SK-N-SH treated with all-trans-retinoic acid at 6 μM for 48 hours (cell line): ENCODE measurements around the gene CABP4.

ENCODE experiments used
- OSR1 ChIP-seq: fragments of 250-450 bp; sonication (Bioruptor Pico); IDR thresholded peaks from 2 replicates; pipeline ENCODE4 v1.8.0; 2022; ENCODE audit warnings: moderate library complexity, mild to moderate bottlenecking, inconsistent platforms
- RARB ChIP-seq: fragments of 250-450 bp; sonication (Bioruptor Pico); IDR thresholded peaks from 2 replicates; pipeline ENCODE4 v1.8.0; 2021; ENCODE audit warnings: mild to moderate bottlenecking, moderate library complexity
- SNAI2 ChIP-seq: fragments of 250-450 bp; sonication (Bioruptor Pico); IDR thresholded peaks from 2 replicates; pipeline ENCODE4 v1.5.0; 2020; ENCODE audit warnings: mild to moderate bottlenecking, moderate library complexity
- ZC3H10 ChIP-seq: fragments of 250-450 bp; sonication (Bioruptor Pico); IDR thresholded peaks from 2 replicates; pipeline ENCODE4 v1.5.1; 2021; ENCODE audit warnings: mild to moderate bottlenecking, moderate library complexity
- ZFP3 ChIP-seq: fragments of 250-450 bp; sonication (Bioruptor Pico); IDR thresholded peaks from 2 replicates; pipeline ENCODE4 v1.5.0; 2020; ENCODE audit warnings: mild to moderate bottlenecking, moderate library complexity
- ZNF565 ChIP-seq: fragments of 450-650 bp; formaldehyde crosslinking; conservative IDR thresholded peaks from 2 replicates; pipeline ENCODE4 v1.5.0; 2020; ENCODE audit warnings: low read depth, mild to moderate bottlenecking, moderate library complexity
- ZNF8 ChIP-seq: fragments of 450-650 bp; formaldehyde crosslinking; IDR thresholded peaks from 2 replicates; pipeline ENCODE4 v1.5.0; 2020; ENCODE audit warnings: mild to moderate bottlenecking, moderate library complexity

GRCh38 chr11:67486481-67487195 lies 31.5 kb downstream of the CABP4 start:
- no peak for TF ChIP-seq RARB (CRISPR knock-in tag)
- no peak for TF ChIP-seq OSR1 (CRISPR knock-in tag)
- no peak for TF ChIP-seq ZC3H10
- no peak for TF ChIP-seq SNAI2 (CRISPR knock-in tag)
- no peak for TF ChIP-seq ZNF565 (CRISPR knock-in tag)
- no peak for TF ChIP-seq ZNF8 (CRISPR knock-in tag)
- no peak for TF ChIP-seq ZFP3 (CRISPR knock-in tag)
